Naive thymus-derived CD4-positive, alpha-beta T cell (primary cell): ENCODE measurements around the gene INCA1. TPM values are rescaled to one million over a fixed set of nuclear protein-coding genes. Genes with fewer than 3 reads are reported as not detected.

ENCODE experiments used
- ATAC-seq: fragments of 150-1000 bp; cut with Tn5 transposase; 2 replicates; pipeline ENCODE4 v1.10.0; 2021; ENCODE audit warnings: mild to moderate bottlenecking, moderate library complexity
- CTCF ChIA-PET: fragments of 350-600 bp; sonication (Branson Sonifier 250); formaldehyde crosslinking; loops from one replicate; lab custom pipeline; 2021; ENCODE audit warnings: antibody characterized with exemption; lab: Charles Lee
- POLR2A ChIA-PET: fragments of 350-600 bp; sonication (Branson Sonifier 250); formaldehyde crosslinking; loops from one replicate; lab custom pipeline; 2021; ENCODE audit warnings: antibody characterized with exemption, inconsistent platforms; lab: Charles Lee
- DNase-seq, 9 donors: peaks; one replicate each; pipeline versions ENCODE4 v3.0.0 to v3.0.0-alpha.2; 2020 to 2022; ENCODE audit warnings: mixed read lengths in 1 of 9
- H3K27ac ChIP-seq: one replicate; pipeline ENCODE4 v1.7.0; 2013; ENCODE audit warnings: mild to moderate bottlenecking, low read depth, low read length, moderate library complexity
- H3K27me3 ChIP-seq, 2 donors: one replicate each; pipeline ENCODE4 v1.7.0; 2013; ENCODE audit warnings: low read length in 2 of 2, mild to moderate bottlenecking in 2 of 2, moderate library complexity in 2 of 2; ENCODE audit not compliant: control insufficient read depth in 2 of 2, insufficient read depth in 2 of 2
- H3K36me3 ChIP-seq, 3 experiments: 1 replicate in 2 of 3; 2 replicates in 1 of 3; pipeline ENCODE4 v1.7.0; 2013; ENCODE audit warnings: low read length in 3 of 3, mild to moderate bottlenecking in 3 of 3, moderate library complexity in 1 of 3; ENCODE audit not compliant: insufficient read depth in 3 of 3, control insufficient read depth in 2 of 3
- H3K4me1 ChIP-seq, 2 donors: one replicate each; pipeline ENCODE4 v1.7.0; 2013; ENCODE audit warnings: low read length in 2 of 2, mild to moderate bottlenecking in 2 of 2, moderate library complexity in 1 of 2; ENCODE audit not compliant: control insufficient read depth in 2 of 2, insufficient read depth in 2 of 2
- H3K4me3 ChIP-seq: 2 replicates; pipeline ENCODE4 v1.7.0; 2013; ENCODE audit warnings: mild to moderate bottlenecking, low read length
- H3K9me3 ChIP-seq, 3 experiments: 1 replicate in 2 of 3; 2 replicates in 1 of 3; pipeline ENCODE4 v1.7.0; 2013; ENCODE audit warnings: low read length in 3 of 3; ENCODE audit not compliant: control insufficient read depth in 2 of 3
- H3K27ac Mint-ChIP-seq, 9 donors: one replicate each; pipeline ENCODE4 v1.8.0; 2020 to 2022; ENCODE audit warnings: mixed read lengths in 9 of 9, mild to moderate bottlenecking in 8 of 9, moderate library complexity in 5 of 9, inconsistent platforms in 2 of 9
- H3K27me3 Mint-ChIP-seq, 5 donors: one replicate each; pipeline ENCODE4 v1.8.0; 2021 to 2022; ENCODE audit warnings: mixed read lengths in 5 of 5, mild to moderate bottlenecking in 1 of 5
- H3K36me3 Mint-ChIP-seq, 5 donors: one replicate each; pipeline ENCODE4 v1.8.0; 2020 to 2022; ENCODE audit warnings: mixed read lengths in 5 of 5, mild to moderate bottlenecking in 3 of 5, inconsistent platforms in 1 of 5
- H3K4me1 Mint-ChIP-seq, 7 donors: one replicate each; pipeline ENCODE4 v1.8.0; 2020 to 2022; ENCODE audit warnings: mixed read lengths in 7 of 7, mild to moderate bottlenecking in 3 of 7, inconsistent platforms in 1 of 7
- H3K4me3 Mint-ChIP-seq, 10 donors: one replicate each; pipeline ENCODE4 v1.8.0; 2020 to 2022; ENCODE audit warnings: mild to moderate bottlenecking in 10 of 10, mixed read lengths in 10 of 10, moderate library complexity in 6 of 10, inconsistent platforms in 2 of 10
- H3K9me3 Mint-ChIP-seq, 11 donors: one replicate each; pipeline ENCODE4 v1.8.0; 2020 to 2022; ENCODE audit warnings: mixed read lengths in 11 of 11, mild to moderate bottlenecking in 4 of 11, inconsistent platforms in 1 of 11, moderate library complexity in 1 of 11
- intact Hi-C, 2 donors: fragments of 100-400 bp; cut with micrococcal nuclease; formaldehyde crosslinking; loops; one replicate each; pipeline ENCODE4 v1.15.1; 2023
- polyA plus RNA-seq, 2 donors: library from polyadenylated mRNA; unstranded; fragments of 300-500 nt; fragmentation: Illumina TruSeq; gene quantifications; one replicate each; pipeline ENCODE4 v1.2.3, GENCODE V29; 2021
- total RNA-seq, 6 experiments: library from RNA in 5 of 6; stranded (reverse) in 5 of 6; gene quantifications; 1 replicate in 5 of 6; 2 replicates in 1 of 6; pipeline ENCODE4 v1.2.3 and lab custom pipeline; 2021 to 2026

INCA1 gene
- total and polyA plus RNA-seq, 7 experiments from 2014 or later: 0.38 to 0.42 (median 0.41) TPM; not detected in 3

- peak overlapping the region; percentile 31 to 78 (median 67) for H3K27ac Mint-ChIP-seq
- Histone ChIP-seq H3K4me1 (peaks cover 3 to 14% of the 10 kb centered on the region in 2 donors), H3K27me3 (no peaks in the 10 kb centered on the region), H3K4me3 (no peak overlapping the region), H3K9me3 (no peaks in the 10 kb centered on the region), H3K27ac (no peak overlapping the region), H3K36me3 (peaks cover 12 to 67% (median 17%) of the 10 kb centered on the region in 3 experiments)
- H3K4me1 Mint-ChIP-seq: peaks cover 13 to 34% (median 26%) of the 10 kb centered on the region in 7 donors
- peaks cover 8 to 42% (median 16%) of the 10 kb centered on the region in 5 donors for H3K36me3 Mint-ChIP-seq
- H3K27me3 Mint-ChIP-seq: no peaks in the 10 kb centered on the region
- CTCF ChIA-PET: interaction anchor here (0.6 to 2.7 kb wide), 14 partner anchors 9 to 300 kb away, joined by 3 to 15 read pairs (median 4); partner anchors contain the start of genes PFN1 and SLC52A1
- peak overlapping the region in 8 of 10 donors; percentile 2 to 83 (median 41) for H3K4me3 Mint-ChIP-seq
- intact Hi-C loops: loop anchor here (1.0 to 2.0 kb wide), 6 partner anchors 13 to 82 kb away; partner anchors contain the start of genes INCA1 (in 2 of the 2), KIF1C (in 2 of the 2) and SPAG7 (in 1 of the 2)
- no peaks in the 10 kb centered on the region for H3K9me3 Mint-ChIP-seq
- ATAC-seq: peak; percentile 92
- peak in 7 of 9 donors; percentile 58 to 77 (median 74) for DNase-seq
- POLR2A ChIA-PET: interaction anchor here (0.6 to 3.8 kb wide), 12 partner anchors 9 to 82 kb away, joined by 3 to 21 read pairs (median 4); partner anchors contain the start of genes INCA1, KIF1C, PFN1 and RNF167
Measured at GRCh38 chr17:4980644-4981216, 16.6 kb downstream of the INCA1 start.

- Histone ChIP-seq H3K4me1 (peaks cover 3 to 14% of the 10 kb centered on the region in 2 donors), H3K27ac (no peak overlapping the region), H3K9me3 (no peaks in the 10 kb centered on the region), H3K4me3 (no peak overlapping the region), H3K27me3 (no peaks in the 10 kb centered on the region), H3K36me3 (peaks cover 12 to 80% (median 28%) of the 10 kb centered on the region in 3 experiments)
- Mint-ChIP-seq H3K4me3 (no peak overlapping the region), H3K27me3 (no peaks in the 10 kb centered on the region), H3K9me3 (no peaks in the 10 kb centered on the region), H3K27ac (peak overlapping the region in 1 of 9 donors; percentile 37), H3K36me3 (peaks cover 8 to 54% (median 24%) of the 10 kb centered on the region in 5 donors), H3K4me1 (peaks cover 19 to 32% (median 26%) of the 10 kb centered on the region in 7 donors)
- CTCF ChIA-PET: interaction anchor here (0.7 to 1.2 kb wide), 3 partner anchors 11 to 70 kb away, joined by 3 read pairs; partner anchors contain the start of gene SPAG7
- ATAC-seq: peak; percentile 55
- DNase-seq: no peak
- intact Hi-C loops: no loop called here
- POLR2A ChIA-PET: interaction anchor here (0.6 to 3.8 kb wide), 4 partner anchors 8 to 39 kb away, joined by 3 to 17 read pairs (median 6); partner anchors contain the start of genes CAMTA2, PFN1, RNF167 and SLC25A11
Measured at GRCh38 chr17:4978726-4979125, 18.6 kb downstream of the INCA1 start.

- ChIA-PET CTCF (interaction anchor here (0.6 kb wide), 1 partner anchor 88 kb away, joined by 4 read pairs; no protein-coding TSS in a partner anchor), POLR2A (no interaction called here)
- H3K27ac Mint-ChIP-seq: peak overlapping the region in 1 of 9 donors; percentile 57
Measured at GRCh38 chr17:4974115-4974670, 23.1 kb downstream of the INCA1 start.

GRCh38 chr17:4973256-4974114 is 23.8 kb downstream of the INCA1 start:
- H3K36me3 ChIP-seq: peaks cover 9 to 83% (median 33%) of the 10 kb centered on the region in 3 experiments
- H3K36me3 Mint-ChIP-seq: peaks cover 0 to 40% (median 22%) of the 10 kb centered on the region in 5 donors
- no peak for ATAC-seq
- H3K27ac ChIP-seq: no peak overlapping the region
- no peaks in the 10 kb centered on the region for H3K9me3 ChIP-seq
- H3K27me3 Mint-ChIP-seq: no peaks in the 10 kb centered on the region
- peak overlapping the region in 3 of 9 donors; percentile 32 to 61 (median 43) for H3K27ac Mint-ChIP-seq
- H3K4me1 ChIP-seq: peaks cover 7 to 11% of the 10 kb centered on the region in 2 donors
- intact Hi-C loops: no loop called here
- no peak for DNase-seq
- no peak overlapping the region for H3K4me3 ChIP-seq
- peaks cover 9 to 30% (median 16%) of the 10 kb centered on the region in 7 donors for H3K4me1 Mint-ChIP-seq
- peaks cover 0 to 2% (median 0%) of the 10 kb centered on the region in 11 donors for H3K9me3 Mint-ChIP-seq
- H3K27me3 ChIP-seq: no peaks in the 10 kb centered on the region
- ChIA-PET CTCF (interaction anchor here (0.6 kb wide), 1 partner anchor 89 kb away, joined by 4 read pairs; no protein-coding TSS in a partner anchor), POLR2A (interaction anchor here (0.6 to 10.3 kb wide), 2 partner anchors 26 to 33 kb away, joined by 3 to 278 read pairs; partner anchors contain the start of genes ENO3, PFN1 and RNF167)
- H3K4me3 Mint-ChIP-seq: peak overlapping the region in 1 of 10 donors; percentile 32

More at GRCh38 chr17:4974115-4974670, 23.1 kb downstream of the INCA1 start:
- peaks cover under 1 to 4% of the 10 kb centered on the region in 2 donors for H3K4me1 ChIP-seq
- DNase-seq (no peak), ATAC-seq (no peak)
- intact Hi-C loops: no loop called here
- peaks cover 0 to 2% (median 0%) of the 10 kb centered on the region in 11 donors for H3K9me3 Mint-ChIP-seq
- peaks cover 9 to 30% (median 16%) of the 10 kb centered on the region in 7 donors for H3K4me1 Mint-ChIP-seq
- no peak overlapping the region for H3K4me3 Mint-ChIP-seq
- H3K27me3 Mint-ChIP-seq: no peaks in the 10 kb centered on the region
- no peak overlapping the region for H3K27ac ChIP-seq
- H3K27me3 ChIP-seq: no peaks in the 10 kb centered on the region
- no peak overlapping the region for H3K4me3 ChIP-seq
- peaks cover 0 to 36% (median 22%) of the 10 kb centered on the region in 5 donors for H3K36me3 Mint-ChIP-seq
- peaks cover 12 to 86% (median 33%) of the 10 kb centered on the region in 3 experiments for H3K36me3 ChIP-seq
- H3K9me3 ChIP-seq: no peaks in the 10 kb centered on the region

- Histone ChIP-seq H3K9me3 (no peaks in the 10 kb centered on the region), H3K36me3 (peaks cover 2 to 75% (median 26%) of the 10 kb centered on the region in 3 experiments), H3K27me3 (no peaks in the 10 kb centered on the region), H3K27ac (no peak overlapping the region), H3K4me1 (peaks cover 10 to 15% of the 10 kb centered on the region in 2 donors), H3K4me3 (no peak overlapping the region)
- ChIA-PET POLR2A (interaction anchor here (0.6 to 10.3 kb wide), 3 partner anchors 25 to 34 kb away, joined by 3 to 278 read pairs (median 135); partner anchors contain the start of genes ENO3, PFN1, RNF167 and SLC25A11), CTCF (no interaction called here)
- no peak for DNase-seq
- peaks cover 0 to 36% (median 16%) of the 10 kb centered on the region in 5 donors for H3K36me3 Mint-ChIP-seq
- H3K4me1 Mint-ChIP-seq: peaks cover 9 to 30% (median 16%) of the 10 kb centered on the region in 7 donors
- ATAC-seq: no peak
- no peak overlapping the region for H3K4me3 Mint-ChIP-seq
- H3K9me3 Mint-ChIP-seq: peaks cover 0 to 2% (median 0%) of the 10 kb centered on the region in 11 donors
- peak overlapping the region in 2 of 9 donors; percentile 30 to 54 for H3K27ac Mint-ChIP-seq
- no peaks in the 10 kb centered on the region for H3K27me3 Mint-ChIP-seq
- intact Hi-C loops: no loop called here
Measured at GRCh38 chr17:4972752-4973151, 24.6 kb downstream of the INCA1 start.
